NCI-H446 treated with DMSO at 0.1 percent for 48 hours (cell line): ENCODE data around the gene ASPHD1.
"Not testable (repeated sequence)": the region's sequence is repeated elsewhere in the genome, so short reads cannot be mapped to it uniquely, and the experiment has no call there.

Experiments used
- DNase-seq: peaks from one replicate; lab custom pipeline; 2025; lab: John Stamatoyannopoulos, UW

ASPHD1 gene, protein sequence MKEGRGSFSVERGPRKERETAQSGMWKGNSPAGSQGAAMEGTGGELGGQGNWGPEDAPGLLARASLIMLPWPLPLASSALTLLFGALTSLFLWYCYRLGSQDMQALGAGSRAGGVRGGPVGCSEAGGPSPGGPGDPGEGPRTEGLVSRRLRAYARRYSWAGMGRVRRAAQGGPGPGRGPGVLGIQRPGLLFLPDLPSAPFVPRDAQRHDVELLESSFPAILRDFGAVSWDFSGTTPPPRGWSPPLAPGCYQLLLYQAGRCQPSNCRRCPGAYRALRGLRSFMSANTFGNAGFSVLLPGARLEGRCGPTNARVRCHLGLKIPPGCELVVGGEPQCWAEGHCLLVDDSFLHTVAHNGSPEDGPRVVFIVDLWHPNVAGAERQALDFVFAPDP

DNA sequence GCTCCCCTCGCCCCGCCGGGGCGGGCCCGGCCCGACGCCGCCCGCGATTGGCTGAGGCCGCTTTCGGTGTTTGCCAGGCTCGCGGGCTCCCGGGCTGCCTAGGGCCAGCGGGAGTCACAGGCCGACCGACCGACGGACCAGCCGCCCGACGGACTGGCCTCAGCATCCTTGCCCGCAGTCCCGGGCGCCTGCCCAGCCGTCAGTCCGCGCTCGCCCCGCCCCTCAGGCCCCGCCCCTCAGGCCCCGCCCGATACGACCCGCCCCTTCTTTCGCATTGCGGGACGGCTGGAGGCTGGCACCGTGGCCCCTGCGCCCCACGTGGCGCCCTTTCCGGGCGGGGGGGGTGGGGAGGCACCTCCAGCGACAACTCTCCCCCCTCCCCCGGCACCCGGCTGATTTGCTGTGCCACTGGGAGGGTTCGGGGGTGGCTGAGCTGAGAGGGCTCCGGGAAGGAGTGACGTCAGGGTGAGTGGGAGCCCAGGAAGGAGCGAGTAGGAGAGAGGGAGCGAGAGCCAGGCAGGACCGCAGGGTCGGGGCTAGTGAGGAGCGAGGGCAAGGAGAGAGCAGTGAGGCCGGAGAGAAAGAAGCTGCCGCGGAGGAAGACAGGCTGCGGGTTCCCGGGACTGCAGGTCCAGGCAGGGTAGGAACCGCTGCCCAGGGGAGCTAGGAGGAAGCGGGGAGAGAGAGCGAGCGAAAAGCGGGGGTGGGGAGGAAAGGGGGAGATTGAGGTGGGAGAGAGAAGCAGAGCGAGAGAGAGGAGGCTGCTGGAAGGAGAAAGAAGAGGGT is at the start of gene ASPHD1:
Gene ASPHD1, plus strand, starts transcription at position 387 of the 786 bp plus-strand sequence. CDS start 484 bp downstream, outside the sequence.
- peak; percentile 77 for DNase-seq

DNA sequence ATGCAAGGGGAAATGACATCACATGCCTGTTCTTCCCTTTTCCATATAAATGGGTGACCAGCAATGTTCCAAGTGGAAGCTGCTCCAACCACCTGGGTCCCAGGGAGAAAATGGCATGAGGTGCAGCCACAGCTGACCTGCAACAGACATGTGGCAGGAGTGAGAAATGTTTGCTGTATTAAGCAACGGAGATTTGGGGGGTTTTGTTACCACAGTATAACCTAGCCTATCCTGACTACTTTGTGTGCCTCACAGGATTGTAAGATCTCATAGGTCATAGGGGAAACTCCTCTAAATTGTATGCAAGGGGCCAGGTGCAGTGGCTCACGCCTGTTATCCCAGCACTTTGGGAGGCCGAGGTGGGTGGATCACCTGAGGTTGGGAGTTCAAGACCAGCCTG is 49.3 kb upstream of the ASPHD1 start:
- DNase-seq: no peak

DNA sequence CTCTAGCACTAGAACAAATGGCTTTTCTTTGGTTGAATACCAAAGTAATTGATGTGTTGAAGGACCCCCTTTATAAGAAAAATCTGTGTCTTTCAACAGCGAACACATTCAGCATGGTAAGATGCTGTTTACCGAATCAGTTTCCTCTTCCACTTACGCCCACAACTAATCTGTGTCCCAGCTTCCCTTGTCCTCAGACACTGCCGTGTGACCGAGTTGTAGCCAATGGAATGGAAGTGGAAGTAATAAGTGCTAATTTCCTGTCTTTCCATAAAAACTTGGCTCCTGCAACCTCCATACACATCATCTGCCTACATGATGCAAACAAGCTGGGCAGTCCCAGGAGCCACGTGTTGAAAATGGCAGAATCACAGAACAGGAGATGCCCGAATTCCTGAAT is 47.6 kb upstream of the ASPHD1 start:
- no peak for DNase-seq

DNA sequence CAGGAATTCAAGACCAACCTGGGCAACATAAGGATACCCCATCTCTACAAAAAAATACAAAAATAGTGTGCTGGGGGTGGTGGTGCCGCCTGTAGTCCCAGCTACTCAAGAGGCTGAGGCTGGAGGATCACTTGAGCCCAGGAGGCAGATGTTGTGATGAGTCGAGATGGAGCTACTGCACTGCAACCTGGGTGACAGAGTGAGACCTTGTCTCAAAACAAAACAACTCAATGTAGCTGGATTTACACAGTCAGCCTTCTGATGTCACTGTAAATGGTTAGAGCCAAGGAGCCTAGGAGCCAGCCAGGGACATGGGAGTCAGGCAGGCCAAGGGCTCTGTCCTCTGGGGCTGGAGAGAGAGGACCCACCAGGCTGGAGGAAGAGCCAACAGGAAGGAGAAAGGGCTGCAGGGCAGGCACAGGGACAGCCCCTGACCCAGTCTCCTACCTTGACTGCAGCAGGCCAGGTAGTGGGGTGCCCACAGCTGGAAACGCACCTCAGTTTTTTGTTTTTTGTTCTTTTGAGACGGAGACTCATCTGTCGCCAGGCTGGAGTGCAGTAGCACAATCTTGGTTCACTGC is 45.7 kb upstream of the ASPHD1 start:
- no peak for DNase-seq

DNA sequence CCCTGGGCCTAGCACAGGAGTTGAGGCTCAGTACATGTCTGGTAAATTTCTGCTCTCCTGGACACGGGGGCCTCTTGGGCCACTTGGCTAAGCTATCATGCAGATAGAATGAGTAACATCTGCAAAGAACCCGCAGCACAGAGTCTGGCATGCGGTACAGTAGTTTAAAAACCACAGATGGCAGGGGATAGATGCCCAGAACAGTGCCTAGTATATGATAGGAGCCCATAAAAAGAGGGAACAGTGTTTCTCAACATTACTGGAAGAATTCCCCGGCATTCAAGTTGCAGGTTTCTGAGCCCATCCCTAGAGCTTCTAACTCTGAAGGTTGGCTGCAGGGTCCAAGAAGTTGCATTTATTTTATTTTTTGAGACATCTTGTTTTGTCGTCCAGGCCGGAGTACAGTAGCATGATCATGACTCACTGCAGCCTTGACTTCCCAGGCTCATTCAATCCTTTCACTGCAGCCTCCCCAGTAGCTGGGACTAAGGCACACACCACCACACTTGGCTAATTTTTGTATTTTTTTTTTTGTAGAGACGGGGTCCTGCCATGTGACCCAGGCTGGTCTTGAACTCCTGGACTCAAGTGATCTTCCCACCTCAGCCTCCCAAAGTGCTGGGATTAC is 43.0 kb upstream of the ASPHD1 start:
- DNase-seq: peak; percentile 48

DNA sequence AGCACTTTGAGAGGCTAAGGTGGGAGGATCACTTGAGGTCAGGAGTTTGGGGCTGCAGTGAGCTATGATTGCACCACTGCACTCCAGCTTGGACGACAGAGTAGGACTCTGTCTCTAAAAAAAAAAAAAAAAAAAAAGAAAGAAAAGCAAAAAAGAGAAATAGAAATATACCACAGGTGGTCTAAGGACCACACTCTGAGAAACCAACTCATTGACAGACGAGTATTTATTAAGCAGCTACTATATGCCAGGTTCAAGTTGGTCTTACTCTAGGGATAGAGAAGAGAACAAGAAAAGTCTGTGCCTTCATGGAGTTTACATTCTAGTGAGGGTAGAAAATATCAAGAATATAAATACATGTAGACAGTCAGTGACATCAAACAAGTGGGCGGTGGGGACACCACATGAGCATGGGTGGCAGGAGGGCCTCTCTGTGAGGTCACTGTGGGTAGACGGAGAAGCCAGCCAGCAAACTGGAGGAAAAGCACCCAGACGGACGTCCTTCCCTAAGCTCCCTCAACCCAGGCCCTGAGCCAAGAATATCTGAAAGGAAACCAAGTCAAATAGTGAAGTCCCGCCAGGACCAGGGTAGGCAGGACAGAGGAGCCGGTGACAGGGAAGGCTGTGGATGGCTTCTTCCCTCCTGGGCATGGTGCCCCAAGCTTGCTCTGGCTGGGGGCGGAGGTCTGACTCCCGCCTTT is 42.0 kb upstream of the ASPHD1 start:
- DNase-seq: no peak

DNA sequence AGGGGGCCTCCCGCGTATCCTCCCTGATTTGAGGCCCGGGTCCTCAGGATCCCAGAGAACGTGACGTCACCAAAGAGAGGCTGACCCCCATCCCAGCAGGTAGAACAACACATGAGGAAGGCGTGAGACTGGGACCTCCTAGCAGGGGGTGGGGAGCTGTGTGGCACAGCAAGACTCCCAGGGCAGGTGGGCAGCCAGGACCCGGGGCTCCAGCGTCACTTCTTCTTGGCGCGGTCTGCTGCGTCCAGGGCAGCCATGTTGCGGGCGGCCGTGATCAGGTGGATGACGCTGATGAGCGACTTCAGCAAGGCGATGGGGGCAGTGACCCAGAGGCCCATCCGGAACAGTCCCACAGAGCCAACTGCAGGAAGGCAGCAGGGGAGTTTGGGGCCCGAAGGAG is 41.3 kb upstream of the ASPHD1 start:
- no peak for DNase-seq

DNA sequence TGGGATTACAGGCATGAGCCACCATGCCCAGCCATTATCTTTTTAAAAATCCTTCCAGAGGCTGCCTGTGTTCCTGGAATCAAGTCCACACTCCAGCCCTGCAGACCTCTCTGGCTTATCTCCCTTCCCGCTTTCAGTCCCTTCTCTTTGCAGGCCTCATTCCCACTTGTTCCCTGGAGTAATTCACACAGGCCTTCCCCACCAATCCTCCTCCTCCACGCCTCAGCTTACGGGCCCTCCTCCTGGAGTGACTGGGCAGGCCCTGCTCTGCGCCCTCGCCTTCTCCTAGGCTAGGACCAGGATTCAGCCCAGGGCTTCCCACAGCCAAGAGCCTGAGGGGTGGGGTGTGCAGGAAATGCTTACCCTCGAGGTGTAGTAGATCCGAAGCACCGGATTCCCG is 40.1 kb upstream of the ASPHD1 start:
- no peak for DNase-seq

DNA sequence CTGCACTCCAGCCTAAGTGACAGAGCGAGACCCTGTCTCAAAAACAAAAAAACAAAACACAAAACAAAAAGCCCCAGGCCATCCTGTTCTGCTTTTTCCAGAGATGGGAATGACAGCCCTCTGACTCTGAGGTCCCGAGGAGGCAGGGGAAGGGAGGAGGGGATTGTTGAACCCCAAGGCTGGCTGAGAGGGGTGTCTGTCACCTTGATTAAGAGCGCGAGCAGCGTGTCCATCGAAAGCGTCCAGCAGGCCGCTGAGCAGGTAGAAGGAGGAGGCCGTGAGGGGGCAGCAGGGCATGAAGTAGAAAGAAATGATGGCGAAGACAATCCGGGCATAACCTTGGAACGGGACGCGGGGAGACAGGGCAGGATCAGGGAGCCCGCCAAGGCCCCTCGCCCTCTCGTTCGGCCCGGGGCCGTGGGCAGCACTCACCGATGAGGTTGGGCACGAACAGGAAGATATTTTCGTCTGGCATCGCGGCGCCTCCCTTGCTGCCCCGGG is 37.9 kb upstream of the ASPHD1 start:
- no peak for DNase-seq

DNA sequence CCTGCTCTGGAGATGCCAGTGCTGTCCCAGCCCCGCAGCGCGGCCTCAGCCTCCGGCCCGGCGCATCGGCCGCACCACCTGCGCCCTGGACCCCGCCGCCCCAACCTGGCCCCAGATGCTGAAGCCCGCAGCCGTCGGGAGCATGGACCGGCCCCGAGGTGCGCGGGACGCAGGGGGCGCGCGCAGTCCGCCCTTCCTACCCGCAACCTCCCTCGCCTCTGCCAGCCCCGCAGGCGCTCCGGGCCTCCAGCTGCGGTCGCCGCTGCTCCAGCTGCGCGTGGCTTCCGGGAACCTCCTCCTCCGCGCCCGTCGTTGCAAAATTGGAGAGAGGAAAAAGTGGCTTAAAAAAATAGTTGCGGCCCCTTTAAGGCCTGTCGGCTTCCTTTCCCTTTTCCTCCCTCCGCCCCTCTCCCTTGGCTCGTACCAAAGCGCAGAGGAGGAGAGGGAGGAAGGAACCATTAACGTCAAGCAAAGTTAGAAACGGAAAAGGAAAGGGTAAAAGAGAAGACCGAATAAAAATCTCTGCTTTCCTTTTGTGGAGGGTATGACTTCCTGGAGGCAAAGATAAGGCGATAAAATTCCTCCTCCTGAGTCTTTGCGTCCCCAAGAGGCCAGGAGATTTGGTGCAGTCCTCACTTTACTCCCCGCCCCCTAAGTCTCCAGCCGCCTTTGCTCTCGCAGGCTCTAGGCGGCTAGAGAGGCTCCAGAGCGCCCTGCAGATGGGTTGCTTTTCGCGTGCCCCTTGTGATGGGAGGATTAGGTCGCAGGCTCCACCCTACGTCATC is 37.2 kb upstream of the ASPHD1 start, which contains the start of gene CDIPT:
Gene CDIPT, minus strand, starts transcription at position 343 of the 785 bp plus-strand sequence. CDS start 369 bp downstream, outside the sequence.
- DNase-seq: peak; percentile 89

DNA sequence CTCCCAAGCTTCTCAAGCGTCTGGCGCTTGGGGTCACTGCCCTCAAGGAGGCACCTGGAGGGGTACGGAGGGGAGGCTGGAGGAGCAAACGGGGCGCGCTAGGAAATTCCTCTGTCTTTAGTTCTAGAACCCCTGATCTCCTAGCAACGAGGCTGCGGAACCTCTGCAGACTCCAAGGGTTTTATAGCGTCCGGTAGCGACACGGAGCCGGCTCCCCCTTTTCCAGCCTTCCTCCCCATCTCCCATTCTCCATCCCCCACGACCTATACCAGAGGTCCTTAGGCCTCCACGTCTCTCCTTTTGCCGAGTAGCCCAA is 36.7 kb upstream of the ASPHD1 start:
- no peak for DNase-seq

DNA sequence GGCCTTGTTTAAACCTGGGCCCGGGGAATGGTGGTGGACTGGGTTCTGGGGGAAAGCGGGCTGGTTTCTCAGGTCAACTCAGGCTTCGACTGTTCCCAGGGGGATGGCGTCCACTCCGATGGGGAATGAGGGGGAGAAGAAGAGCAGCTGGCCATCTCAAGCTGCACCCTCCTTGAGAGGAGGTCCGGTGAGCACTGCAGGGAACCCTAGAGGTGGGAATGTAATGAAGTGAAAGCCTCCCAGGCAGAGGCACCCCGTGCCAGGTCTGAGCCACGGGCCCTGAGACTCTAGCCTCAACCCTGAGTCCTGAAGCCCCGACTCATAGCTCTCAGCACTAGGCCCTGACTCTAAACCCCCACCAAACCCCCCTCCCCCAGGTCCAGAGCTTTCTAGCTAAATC is 36.1 kb upstream of the ASPHD1 start:
- DNase-seq: no peak

DNA sequence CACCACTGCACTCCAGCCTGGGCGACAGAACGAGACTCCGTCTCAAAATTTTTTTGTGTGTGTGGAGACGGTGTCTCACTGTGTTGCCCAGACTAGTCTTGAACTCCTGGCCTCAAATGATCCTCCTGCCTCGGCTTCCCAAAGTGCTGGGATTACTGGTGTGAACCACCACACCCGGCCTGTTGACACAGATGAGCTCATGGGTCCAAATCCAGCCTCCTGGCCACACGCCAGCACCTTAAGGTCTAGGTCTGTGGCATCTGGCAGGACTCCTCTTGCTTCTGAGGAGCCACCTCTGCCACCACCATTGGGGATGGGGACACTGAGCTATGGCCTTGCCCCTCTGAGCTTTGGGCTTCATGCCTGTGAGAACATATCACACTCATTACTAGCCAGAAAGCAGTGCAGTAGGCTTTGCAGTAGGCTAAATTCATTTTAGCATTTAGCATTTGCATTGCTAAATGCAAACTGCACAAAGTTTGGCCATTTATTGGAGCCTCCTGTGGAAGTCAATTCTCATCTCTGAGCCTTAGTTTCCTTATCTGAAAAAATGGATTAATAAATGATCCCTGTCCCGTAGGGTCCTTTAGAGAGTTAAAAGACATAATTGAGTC is 31.8 kb upstream of the ASPHD1 start:
- no peak for DNase-seq

DNA sequence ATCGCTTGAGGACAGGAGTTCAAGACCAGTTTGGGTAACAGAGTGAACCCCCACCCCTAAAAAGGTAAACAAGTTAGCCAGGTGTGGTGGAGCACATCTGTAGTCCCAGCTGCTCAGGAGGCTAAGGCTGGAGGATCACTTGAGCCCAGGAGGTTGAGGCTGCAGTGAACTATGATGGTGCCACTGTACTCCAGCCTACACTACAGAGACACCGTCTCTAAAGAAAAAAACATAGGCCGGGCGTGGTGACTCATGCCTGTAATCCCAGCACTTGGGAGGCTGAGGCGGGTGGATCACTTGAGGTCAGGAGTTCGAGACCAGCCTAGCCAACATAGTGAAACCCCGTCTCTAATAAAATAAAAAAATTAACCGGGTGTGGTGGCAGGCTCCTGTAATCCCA is 31.2 kb upstream of the ASPHD1 start:
- DNase-seq: not testable (repeated sequence)

DNA sequence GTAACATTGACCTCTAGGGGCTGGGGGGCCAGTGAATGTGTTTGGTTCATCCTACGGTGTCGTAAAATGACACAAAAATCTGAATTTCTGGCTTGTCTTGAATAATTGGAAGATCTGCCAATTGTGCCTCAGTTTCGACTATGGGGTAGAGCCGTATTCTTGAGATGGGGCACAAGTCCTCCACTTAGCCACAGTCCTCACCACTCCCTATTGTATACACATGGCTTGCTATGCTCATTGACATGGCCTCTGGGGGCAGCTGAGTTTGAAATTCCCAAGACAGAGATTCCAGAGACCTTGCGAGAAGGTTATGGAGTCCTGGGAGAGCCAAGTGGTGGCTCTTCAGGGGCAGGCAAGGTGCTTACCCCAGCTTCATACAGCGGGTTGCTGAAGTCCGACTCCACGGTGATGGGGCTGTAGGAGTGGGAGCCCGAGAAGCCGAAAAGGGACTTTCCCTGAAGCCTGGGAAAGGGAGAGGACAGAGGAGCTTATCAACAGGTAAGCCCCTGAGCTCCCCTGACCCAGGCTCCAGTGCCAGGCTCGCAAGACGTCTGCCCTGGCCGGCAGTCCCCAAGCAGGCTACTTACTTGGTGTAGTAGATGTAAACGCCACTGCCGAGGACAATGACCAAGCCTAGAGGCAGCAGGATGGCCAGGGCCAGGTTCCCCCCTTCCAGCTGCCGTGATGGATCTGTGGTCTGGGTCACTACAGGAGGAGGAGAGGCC is 28.3 kb upstream of the ASPHD1 start:
- no peak for DNase-seq

DNA sequence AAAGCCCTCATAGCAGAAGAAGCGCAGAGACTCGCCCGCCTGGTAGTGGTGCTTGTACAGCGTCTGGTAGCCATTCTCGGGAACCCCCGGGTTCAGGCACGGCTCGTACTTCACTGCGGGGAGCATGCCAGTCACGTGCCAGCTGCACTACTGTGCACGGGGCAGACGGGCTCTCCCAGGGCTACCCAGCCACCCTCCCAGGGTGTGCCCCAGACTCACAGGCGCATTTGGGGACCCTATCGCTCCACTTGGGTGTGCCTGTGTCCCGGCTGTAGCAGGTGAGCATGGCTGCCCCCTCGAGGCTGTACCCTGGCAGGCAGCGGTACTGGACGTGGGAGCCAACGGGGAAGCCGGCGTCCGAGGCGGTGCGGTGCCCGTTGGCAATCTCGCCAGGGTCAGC is 27.0 kb upstream of the ASPHD1 start:
- no peak for DNase-seq

DNA sequence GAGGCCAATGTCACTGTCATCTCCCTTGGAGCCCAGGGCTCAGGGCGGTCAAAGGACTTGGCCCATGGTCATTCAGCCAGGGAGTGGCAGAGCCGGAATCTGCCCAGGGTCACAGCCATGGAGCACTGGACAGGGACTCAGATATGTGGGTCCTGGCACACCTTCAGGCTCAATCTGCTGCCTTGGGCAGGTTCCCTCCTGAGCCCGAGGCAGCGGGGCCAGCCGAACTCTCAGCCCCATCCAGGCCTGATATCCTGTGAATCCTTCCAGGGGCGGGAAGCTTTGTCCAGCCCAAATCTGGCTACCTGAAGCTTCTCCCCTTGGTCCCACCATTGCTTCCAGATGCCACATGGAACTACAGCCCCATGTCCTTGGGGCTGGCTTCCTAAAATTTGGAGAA is 25.1 kb upstream of the ASPHD1 start:
- no peak for DNase-seq

DNA sequence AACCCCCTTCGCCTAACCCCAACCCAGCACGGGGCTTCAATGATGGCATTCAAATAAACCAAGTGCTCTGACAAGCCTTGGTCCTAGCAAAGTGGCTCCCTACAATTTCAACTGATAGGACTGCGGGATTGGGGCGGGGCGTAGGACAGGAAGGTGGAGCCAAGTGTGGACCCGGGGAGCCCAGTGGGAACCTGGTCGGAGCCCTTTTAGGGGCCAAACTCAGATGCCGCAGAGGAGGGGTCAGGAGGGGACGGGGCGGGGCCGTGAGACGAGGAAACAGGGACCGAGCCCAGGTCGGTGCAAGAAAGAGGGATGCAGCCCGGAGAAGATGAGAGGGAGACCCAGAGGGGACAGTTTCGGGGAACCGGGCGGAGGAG is 24.1 kb upstream of the ASPHD1 start:
- no peak for DNase-seq

DNA sequence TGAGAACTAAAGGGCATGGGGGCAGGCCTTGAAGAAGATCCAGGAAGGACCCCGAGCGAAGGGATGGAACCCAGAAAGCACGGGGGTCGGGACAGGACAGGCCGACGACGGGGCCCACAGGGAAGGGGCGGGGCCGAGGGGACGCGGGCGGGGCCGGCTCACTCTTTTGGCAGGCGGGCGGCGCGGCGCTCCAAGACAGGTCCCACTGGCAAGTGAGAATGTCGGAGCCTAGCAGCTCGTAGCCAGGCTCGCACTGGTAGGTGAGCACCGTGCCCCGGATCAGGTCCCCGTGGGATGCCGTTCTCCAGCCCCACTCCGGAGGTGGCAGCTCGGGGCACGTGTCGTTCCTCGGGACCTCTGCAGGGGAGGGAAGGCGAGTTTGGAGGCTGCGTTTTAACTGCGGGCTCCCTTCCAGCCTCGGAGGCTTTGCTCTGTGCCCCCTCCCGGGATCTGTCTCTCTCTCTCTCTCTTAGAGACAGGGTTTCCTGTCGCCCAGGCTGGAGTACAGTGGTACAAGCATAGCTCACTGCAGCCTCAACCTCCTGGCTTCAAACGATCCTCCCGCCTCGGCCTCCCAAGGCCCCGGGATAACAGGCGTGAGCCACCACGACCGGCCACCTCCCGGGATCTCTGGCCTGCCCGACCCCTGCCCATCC is 23.6 kb upstream of the ASPHD1 start:
- no peak for DNase-seq
